GM18508 (cell line): ENCODE results near the gene POLR2F.

Source experiments
- ATAC-seq: cut with Tn5 transposase; IDR thresholded peaks from one replicate; pipeline ENCODE4 v1.9.1; 2021; ENCODE audit warnings: moderate number of reproducible peaks; ENCODE audit not compliant: insufficient read depth, unreplicated experiment

The POLR2F gene

DNA sequence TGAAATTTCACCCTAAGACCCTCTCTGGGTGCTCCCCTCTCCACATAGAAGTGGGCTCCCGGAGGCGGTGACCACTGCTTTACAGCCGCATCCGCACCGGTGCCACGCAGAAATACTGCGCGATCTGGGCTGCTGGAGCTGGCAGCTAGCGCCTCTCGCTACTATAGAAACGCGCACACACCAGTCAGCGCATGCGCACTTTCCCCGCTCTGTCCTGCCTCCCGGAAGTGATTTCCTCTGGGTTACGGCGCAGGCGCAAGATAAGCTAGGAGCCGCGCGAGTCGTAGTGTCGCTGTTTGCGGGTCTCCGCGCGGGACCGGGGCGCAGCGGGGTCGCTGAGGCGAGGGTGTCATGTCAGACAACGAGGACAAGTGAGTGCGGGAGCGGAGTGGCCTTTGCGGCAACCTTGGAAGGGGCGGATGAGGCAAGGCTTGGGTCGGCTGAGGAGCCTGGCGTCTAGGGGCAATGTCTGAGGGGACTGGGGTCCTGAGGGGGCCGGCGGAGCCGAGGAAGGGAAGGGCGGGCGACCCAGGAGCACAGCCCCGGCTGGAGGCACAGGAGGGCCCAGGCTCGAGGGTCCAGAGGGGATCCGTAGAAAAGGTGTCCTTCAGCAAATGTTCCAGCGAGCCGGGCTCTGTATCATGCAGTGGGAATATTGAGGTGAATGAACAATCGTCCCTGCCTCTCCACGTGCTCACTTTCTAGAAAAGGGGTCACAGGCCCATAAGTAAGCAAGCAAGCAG lies at the start of gene POLR2F, which contains the start of gene C22orf23:
Gene POLR2F, plus strand, starts transcription at position 263 of the 743 bp plus-strand sequence. Its CDS starts 89 bp downstream, at position 352.
Gene C22orf23, minus strand, starts transcription at position 165 of the 743 bp plus-strand sequence. CDS start 452 bp downstream, outside the sequence.
- peak; percentile 62 for ATAC-seq

DNA sequence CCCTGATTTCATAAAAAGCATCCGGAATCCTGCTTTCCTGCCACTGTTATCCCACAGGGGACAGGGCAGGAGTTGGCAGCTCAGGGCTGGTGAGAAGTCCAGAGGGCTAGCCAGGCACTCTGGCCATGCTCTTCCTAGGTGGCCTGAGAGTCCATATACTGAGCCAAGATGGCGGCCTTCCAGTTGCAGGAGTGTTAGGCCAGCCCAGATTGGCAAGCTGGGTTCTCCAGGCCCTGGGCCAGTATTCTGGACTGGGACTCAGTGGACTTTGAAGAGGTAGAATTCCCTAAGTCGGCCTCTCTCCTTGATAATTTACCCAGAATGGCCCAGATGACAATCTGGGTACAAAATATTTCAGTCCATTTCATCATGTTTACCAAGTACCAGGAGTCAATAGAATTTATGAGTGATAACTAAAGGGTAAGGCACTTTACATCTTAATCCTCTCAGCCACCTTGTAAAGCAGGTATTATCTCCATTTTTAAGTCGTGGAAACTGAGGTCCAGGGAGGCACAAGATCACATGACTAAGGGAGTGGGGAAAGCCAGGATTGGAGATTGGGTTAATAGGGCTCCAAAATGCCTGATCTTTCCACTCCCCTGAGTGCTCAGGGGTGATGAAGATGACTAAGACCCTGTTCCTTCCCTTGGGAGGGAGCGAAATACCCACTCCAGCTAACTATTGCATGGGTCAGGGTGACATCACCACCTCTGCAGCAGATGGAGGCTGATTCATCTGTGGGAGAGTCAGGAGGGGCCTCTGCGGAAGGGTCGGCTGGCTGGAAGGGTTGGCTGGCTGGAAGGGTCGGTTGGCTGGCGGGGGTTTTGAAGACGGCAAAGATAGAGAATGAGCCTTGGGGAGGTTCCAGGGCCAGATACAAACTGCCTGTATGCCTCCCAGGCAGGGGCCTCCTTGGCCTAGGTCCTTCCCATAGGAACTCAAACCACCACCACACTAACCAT lies 48.6 kb upstream of the POLR2F start:
- no peak for ATAC-seq

DNA sequence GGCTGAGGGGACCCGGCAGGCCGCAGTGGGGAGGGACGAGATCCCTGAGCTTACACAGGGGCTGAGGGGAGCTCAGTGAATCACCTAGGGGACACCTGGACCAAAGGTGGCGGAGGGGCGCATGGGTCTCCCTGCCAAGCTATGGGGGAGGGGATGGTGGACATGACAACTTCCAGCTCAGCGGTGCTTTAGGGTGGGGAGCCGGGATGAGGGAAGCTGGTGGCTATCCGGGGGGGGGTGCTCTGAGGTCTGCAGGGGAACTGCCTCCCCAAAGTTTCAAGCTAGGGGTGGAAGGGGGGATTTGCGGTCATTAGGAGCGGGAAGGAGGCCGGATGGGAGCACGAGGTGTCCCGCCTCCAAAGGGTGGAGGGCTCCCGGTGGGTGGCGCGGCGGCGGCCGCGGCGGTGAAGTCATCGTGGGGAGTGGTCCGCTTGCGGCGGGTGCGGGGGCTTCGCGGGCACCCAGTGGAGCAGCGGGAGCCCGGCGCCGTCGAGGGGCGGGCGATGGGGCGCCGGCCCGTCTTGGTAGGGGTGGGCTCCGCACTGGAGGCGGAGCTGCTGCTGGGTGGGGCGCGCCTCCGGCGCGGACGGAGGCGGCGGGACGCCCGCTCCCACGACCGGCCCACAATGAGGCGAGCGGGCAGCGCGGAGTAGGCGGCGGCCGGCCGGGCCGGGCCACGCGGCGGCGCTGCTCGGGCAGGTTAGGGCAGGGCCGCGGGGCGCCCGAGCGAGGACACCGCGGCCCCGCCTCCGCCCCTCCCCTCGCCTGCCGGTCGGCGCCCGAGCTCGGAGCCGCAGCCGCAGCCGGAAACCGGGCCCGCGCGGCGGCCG lies 47.8 kb upstream of the POLR2F start, which contains the start of gene MICALL1:
Gene MICALL1, plus strand, starts transcription at position 764 of the 830 bp plus-strand sequence. CDS start 126 bp downstream, outside the sequence.
- no peak for ATAC-seq

DNA sequence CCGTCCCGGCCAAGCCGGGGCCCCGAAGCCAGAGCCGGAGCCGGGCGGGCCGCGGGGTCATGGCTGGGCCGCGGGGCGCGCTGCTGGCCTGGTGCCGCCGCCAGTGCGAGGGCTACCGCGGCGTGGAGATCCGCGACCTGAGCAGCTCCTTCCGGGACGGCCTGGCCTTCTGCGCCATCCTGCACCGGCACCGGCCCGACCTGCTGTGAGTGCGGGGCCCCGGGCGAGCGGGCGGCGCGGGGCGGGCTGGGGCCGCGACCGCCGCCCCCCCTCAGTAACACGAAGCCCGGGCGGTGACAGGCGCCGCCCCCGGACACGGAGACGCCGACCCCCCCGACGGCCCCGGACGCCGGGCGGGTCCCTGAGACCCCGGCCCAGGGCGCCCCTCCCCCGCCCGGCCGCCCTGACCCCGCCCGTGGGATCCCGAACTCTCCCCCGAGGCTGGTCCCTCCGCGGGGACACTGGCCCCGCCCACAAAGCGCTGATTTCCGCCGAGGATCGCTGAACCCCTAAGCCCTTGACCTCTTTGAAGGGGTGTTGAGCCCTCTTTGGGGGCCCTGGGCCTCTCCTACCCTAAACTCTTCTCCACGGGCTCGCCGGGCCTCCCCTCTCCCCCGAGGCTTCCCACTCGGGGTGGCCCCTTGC lies 47.0 kb upstream of the POLR2F start:
- no peak for ATAC-seq

DNA sequence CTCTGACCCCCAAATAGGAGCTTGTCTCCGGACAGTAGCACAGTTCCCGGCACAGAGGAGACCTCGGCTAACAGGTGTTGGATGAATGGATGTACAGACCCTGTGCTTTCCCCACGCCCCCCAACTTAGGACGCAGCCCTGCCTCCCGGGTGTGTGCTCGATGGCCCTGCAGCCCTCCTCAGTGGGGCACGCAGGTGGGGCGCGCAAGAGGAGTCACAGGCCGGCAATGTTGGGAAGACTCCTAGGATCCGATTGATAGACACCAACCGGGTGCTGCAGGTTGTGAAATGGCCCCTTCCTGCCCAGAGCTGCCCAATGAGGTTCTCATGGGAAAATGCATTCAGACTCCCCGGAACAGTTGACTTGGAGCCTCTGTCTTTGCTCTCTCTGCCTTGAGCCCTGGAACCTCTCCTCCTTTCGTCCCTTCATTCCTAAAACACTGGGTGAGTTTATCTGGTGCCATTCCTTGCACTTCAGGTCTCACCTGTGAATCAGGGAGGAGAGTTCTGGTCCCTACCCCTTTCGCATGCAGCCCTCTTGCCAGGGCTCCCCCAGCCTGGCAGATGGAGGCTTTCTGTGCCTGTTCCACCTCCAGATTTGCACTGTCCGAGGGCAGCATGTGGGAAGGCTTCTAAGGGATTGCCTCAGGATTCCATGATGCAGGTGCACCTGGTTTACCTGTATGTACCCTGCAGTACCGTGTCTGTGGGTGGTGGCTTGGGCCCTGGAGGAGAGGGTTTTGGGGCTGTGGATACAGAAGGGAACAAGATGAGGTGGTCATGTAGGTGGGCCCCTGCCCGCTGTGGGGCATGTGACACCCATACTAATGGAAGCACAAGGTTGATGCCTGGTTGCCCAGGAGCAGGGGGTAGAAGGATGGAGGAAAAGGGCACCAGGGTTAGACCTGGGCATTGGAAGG lies 46.2 kb upstream of the POLR2F start:
- ATAC-seq = no peak

DNA sequence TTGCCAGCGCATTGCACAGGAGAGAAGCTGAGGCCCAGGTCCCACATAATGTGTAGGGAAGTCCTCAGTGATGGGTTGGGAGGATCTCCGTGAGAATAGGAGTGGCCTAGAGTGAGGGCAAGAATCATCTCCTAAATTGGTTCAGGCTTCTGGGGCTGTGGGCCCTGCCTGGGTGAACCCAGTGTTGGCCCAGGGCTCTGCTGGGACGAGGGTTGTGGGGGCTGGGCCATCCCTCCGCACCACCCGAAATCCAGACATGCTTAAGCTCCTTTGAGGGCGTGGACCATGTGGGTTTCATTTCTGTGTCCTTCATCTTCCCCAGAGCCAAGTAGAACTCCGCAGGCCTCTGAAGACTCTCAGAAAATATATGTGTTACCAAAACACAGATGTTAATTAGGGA lies 43.7 kb upstream of the POLR2F start:
- no peak for ATAC-seq

DNA sequence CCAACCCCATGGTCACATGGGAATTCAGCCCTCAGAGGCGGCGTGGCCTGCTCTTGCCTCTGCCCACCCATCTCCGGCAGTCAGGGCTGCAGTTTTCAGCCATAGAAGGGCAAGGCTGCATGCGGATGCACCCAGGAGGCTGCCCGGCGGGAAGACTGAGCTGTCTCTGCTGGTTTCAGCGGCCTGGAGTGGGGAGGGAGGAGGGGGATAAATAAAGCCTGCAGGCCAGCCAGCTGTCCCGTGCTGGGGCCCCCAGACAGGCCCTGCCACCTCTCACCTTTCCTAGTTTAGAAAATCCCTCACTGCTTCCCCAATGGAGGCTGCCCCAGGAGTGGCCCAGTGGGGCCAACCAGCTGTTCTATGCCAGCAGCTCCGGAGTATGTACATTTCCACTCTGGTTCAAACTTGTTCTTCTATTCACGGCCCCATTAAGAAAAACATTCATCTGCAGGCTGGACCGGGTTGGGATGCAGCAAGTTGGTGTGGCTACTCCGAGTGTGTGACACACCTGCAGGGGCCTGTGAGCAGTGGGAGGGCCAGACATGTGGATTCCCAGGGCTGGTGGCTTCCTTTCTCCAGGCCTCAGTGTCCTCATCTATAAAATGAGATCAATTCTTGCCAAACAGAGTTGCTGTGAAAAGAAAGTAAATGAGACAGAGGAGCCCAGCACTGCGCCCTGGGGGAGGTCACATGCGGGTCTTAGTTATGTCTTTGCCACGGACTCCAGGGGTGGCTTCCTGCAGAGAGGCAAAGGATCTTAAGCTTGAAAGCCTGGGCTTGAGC lies 42.4 kb upstream of the POLR2F start:
- no peak for ATAC-seq

DNA sequence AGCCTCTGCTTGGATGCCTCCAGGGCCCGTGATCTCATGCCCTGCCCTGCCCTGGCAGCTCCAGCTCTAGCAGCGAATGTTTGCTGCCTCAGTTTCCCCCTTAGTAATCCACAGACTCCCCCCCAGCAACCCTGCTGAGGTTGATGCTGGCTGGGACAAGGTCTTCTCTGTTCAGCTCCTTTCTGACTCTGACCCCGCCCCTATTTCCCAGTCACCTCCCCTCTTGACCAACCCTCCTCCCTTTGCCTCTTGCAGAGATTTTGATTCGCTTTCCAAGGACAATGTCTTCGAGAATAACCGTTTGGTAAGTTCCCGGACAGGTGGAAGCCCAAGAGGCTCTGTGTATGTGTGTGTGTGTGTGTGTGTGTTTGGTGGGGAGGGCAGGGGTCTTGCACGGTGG lies 41.8 kb upstream of the POLR2F start:
- ATAC-seq = no peak

DNA sequence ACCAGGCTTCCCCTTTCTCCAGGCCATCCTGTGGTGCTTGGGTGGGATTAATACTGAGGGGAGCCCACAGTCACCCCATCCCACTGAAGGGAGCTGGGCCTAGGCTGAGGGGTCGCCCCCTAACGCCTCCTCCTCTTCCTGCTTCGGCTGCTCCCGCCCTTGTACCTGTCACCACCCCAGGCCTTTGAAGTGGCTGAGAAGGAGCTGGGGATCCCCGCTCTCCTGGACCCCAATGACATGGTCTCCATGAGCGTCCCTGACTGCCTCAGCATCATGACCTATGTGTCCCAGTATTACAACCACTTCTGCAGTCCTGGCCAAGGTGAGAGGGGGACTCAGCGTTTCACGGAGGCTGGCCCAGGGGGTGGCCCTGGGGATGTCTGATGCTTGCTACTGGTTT lies 41.3 kb upstream of the POLR2F start:
- no peak for ATAC-seq

DNA sequence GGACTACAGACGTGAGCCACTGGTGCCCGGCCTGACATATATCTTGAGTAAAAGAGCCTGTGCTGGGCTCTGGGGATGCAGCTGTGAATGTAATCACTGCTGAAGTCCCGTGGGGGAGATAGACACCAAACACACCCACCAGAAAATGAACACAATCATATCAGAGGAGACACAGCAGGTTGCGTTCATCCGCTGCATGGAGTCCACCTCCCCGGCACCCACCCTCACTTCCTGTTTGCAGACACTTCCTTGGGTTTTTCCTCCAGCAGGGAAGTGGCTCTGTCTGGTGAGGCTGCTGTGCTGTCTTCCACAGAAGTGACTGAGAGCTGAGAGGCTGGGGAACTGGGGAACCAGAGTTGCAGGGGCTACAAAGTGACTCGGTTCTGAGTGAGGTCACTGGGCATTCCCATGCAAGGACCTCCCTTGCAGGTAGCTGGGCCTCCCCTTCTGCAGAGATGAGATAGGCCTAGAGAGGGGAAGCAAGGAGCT lies 40.2 kb upstream of the POLR2F start:
- no peak for ATAC-seq

DNA sequence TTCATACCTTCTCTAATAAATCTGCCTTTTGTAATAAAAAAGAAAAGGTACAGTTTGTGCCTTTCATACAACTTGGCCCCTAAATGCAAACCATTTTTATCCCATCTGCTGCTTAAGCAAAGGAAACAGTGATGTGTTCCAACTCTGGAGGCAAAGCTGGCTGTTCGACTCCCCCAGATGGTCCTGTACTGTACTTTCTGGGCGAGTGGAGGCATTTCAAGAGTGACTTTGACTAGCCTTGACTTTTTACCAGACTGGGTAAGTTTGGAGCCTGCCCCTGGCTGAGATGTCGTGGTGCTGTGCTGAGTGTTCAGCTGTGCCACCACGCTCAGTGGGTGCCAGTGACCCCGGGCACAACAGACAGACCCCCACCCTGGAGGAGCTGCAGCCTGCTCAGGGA lies 37.2 kb upstream of the POLR2F start:
- no peak for ATAC-seq

DNA sequence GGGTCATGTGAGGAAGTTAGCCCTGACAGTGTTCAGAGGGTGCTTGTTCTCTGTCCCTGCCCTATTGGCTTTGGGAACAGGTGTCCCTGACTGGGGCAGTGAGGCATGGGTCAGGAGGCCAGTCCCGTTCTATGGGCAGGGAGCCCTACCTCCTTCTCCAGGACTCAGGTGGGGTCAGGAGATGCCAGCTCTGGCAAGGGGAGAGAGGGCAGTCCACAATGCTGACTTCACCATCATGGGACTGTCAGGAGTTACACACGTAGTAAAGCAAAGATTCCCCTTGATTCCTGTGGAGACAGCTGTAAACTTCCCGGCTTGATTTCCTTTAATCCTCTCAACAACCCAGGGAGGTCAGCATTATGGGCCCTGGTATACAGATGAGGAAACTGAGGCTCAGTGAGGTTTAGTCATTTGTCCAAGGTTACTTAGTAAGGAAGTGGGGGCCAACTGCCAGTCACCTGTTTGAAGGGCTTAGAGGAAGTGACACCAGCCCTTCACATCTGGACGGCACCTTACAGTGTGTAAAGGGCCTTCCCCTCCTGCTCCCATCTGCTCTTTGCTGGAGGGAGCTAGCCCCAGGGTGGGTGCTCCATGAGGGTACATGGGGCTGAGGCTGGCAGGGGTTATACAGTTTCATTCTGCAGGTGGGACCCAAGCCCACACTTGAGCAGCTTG lies 35.5 kb upstream of the POLR2F start:
- no peak for ATAC-seq

DNA sequence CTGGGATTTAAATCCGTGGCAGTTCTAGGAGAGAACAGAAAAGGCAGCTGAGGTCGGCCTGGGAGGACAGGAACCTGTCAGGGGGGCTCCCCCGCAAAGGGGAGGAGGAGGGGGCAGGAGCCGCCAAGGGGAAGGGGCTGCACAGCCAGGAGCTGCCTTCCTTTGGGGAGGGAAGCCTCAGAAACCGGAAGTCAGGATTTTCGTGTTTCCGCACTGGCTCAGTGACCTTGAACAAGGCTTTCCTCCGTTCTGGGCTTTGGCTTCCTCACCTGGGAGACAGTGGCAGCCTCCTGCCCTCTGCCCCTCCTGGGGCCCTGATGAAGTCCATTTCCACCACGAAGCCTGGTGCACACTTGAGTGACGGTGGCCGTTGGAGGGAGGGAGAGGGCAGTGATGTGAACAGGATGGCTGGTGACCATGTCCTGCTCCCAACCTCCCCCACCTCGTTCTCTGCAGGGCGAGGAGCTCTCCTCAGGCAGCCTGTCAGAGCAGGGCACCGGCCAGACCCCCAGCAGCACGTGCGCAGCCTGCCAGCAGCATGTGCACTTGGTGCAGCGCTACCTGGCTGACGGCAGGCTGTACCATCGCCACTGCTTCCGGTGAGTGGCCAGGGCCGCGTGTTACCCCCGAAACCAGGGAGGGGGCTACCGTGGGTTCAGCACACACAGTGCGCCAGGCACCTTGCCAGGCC lies 34.8 kb upstream of the POLR2F start:
- no peak for ATAC-seq

DNA sequence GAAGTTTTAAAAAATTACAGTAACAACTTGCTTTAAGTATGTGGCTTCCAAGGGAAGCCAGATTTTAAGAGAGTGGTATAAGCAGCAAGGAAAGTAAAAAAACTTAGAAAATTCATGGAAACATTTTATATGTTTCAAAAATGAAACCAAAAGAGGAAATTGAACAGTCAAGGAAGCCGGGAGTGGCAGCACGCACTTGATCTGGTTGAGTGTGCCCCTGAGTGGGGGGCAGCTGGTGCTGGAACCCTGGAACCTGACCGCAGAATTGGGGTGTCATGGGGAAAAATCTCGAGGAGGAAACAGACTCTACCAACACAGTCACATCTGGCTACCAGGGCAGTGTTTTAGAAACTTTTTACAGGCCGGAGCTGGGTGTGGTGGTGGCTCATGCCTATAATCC lies 33.4 kb upstream of the POLR2F start:
- no peak for ATAC-seq

DNA sequence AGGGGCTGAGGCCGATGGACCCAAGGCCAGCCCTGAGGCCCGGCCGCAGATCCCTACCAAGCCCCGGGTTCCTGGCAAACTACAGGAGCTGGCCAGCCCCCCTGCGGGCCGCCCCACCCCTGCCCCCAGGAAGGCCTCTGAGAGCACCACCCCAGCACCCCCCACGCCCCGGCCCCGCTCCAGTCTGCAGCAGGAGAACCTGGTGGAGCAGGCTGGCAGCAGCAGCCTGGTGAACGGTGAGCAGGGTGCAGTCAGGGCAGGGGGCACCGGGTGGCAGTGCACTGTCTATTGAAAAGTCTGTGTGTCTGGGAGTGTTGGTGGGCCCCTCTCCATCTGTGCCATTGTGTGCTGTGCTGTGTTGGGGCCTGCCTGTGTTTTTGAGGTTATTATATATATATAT lies 31.3 kb upstream of the POLR2F start:
- no peak for ATAC-seq

DNA sequence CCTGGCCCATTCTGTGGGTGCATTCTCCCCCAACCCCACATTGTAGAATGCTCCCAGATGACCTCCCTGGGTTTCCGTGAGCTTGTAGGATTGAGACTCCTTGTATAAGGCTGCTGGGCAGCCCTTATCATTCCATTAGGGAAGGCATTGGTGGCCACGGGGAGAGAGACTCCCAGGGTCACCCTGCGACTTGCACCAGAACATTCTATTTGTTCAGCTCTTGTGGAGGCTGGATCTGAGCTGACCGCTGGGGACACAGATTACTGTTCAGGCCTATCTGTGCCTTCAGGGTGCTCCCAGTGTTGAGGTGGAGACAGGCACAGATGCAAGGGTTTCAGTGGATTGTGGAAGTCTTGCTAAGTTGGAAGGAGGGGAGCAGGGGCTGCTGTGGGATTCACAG lies 29.6 kb upstream of the POLR2F start:
- ATAC-seq = no peak
